Measurements from ENCODE around the gene SPDL1. TPM values are rescaled to one million over a fixed set of nuclear protein-coding genes. Genes with fewer than 3 reads are reported as not detected.

Gene SPDL1
- total RNA-seq, 2 donors from 2014 or later, result 42.0 to 47.4 TPM

- DNase-seq, result no peak
- Mint-ChIP-seq H3K27me3 (ENCODE audit: insufficient read depth) (peaks cover 17% of the 10 kb centered on the region), H3K4me3 (no peak overlapping the region), H3K4me1 (peaks cover 5% of the 10 kb centered on the region), H3K27ac (no peak overlapping the region), H3K36me3 (ENCODE audit: low read depth) (no peaks in the 10 kb centered on the region), H3K9me3 (no peaks in the 10 kb centered on the region)
- TF ChIP-seq CTCF (conservative IDR thresholded peaks at IDR 0.05), result no peak
- Histone ChIP-seq H3K4me3 (ENCODE audit: low read length) (no peak overlapping the region), H3K36me3 (ENCODE audit: control insufficient read depth, insufficient read depth, low read length) (no peaks in the 10 kb centered on the region), H3K9me3 (ENCODE audit: control insufficient read depth, low read length) (no peaks in the 10 kb centered on the region), H3K27ac (ENCODE audit: low read depth, low read length) (no peak overlapping the region), H3K4me1 (ENCODE audit: control insufficient read depth, insufficient read depth, low read length) (no peaks in the 10 kb centered on the region), H3K9ac (ENCODE audit: extremely low read depth, low read length, poor library complexity, severe bottlenecking) (no peak overlapping the region), H3K27me3 (ENCODE audit: control insufficient read depth, insufficient read depth, low read length, poor library complexity, severe bottlenecking) (peaks cover 59% of the 10 kb centered on the region)
- 82 to 88% methylated on average over 2 to 3 of the region's 3 CpGs for WGBS, 2 experiments (ENCODE audit: insufficient coverage in 1 of 2, insufficient read length in 1 of 2)
Measured at GRCh38 chr5:169569513-169569912, 14.1 kb upstream of the SPDL1 start.

- Mint-ChIP-seq H3K9me3 (no peaks in the 10 kb centered on the region), H3K27ac (no peak overlapping the region), H3K36me3 (ENCODE audit: low read depth) (no peaks in the 10 kb centered on the region), H3K4me1 (peaks cover 5% of the 10 kb centered on the region), H3K4me3 (no peak overlapping the region), H3K27me3 (ENCODE audit: insufficient read depth) (peaks cover 25% of the 10 kb centered on the region)
- H3K27ac ChIP-seq (ENCODE audit: low read depth, low read length), result no peak overlapping the region
- peaks cover 76% of the 10 kb centered on the region for H3K27me3 ChIP-seq (ENCODE audit: control insufficient read depth, insufficient read depth, low read length, poor library complexity, severe bottlenecking)
- H3K4me3 ChIP-seq (ENCODE audit: low read length), result no peak overlapping the region
- TF ChIP-seq CTCF (conservative IDR thresholded peaks at IDR 0.05), result no peak
- no peaks in the 10 kb centered on the region for H3K4me1 ChIP-seq (ENCODE audit: control insufficient read depth, insufficient read depth, low read length)
- H3K9me3 ChIP-seq (ENCODE audit: control insufficient read depth, low read length), result no peaks in the 10 kb centered on the region
- no peaks in the 10 kb centered on the region for H3K36me3 ChIP-seq (ENCODE audit: control insufficient read depth, insufficient read depth, low read length)
- 64 to 84% methylated on average over 2 to 5 of the region's 5 CpGs for WGBS, 2 experiments (ENCODE audit: insufficient coverage in 1 of 2, insufficient read length in 1 of 2)
- DNase-seq, result no peak
- no peak overlapping the region for H3K9ac ChIP-seq (ENCODE audit: extremely low read depth, low read length, poor library complexity, severe bottlenecking)
Measured at GRCh38 chr5:169571355-169571754, 12.2 kb upstream of the SPDL1 start.

- peaks cover 20% of the 10 kb centered on the region for H3K27me3 Mint-ChIP-seq (ENCODE audit: insufficient read depth)
- H3K27me3 ChIP-seq (ENCODE audit: control insufficient read depth, insufficient read depth, low read length, poor library complexity, severe bottlenecking), result peaks cover 60% of the 10 kb centered on the region
- H3K36me3 ChIP-seq (ENCODE audit: control insufficient read depth, insufficient read depth, low read length), result no peaks in the 10 kb centered on the region
- no peaks in the 10 kb centered on the region for H3K4me1 ChIP-seq (ENCODE audit: control insufficient read depth, insufficient read depth, low read length)
- no peak overlapping the region for H3K27ac Mint-ChIP-seq
- WGBS, 2 experiments (ENCODE audit: insufficient coverage in 1 of 2, insufficient read length in 1 of 2), result 71 to 89% methylated on average over 4 of the region's 5 CpGs
- H3K36me3 Mint-ChIP-seq (ENCODE audit: low read depth), result no peaks in the 10 kb centered on the region
- H3K27ac ChIP-seq (ENCODE audit: low read depth, low read length), result no peak overlapping the region
- no peak overlapping the region for H3K4me3 ChIP-seq (ENCODE audit: low read length)
- no peaks in the 10 kb centered on the region for H3K9me3 Mint-ChIP-seq
- DNase-seq, result no peak
- H3K4me3 Mint-ChIP-seq, result no peak overlapping the region
- H3K9me3 ChIP-seq (ENCODE audit: control insufficient read depth, low read length), result no peaks in the 10 kb centered on the region
- peaks cover 5% of the 10 kb centered on the region for H3K4me1 Mint-ChIP-seq
- no peak overlapping the region for H3K9ac ChIP-seq (ENCODE audit: extremely low read depth, low read length, poor library complexity, severe bottlenecking)
- no peak for TF ChIP-seq CTCF (conservative IDR thresholded peaks at IDR 0.05)
Measured at GRCh38 chr5:169574134-169574646, 9.4 kb upstream of the SPDL1 start.

All from endodermal cell (in vitro differentiated cells).